GM12878 (cell line): Measurements from ENCODE around the gene FARSB. TPM values are rescaled to one million over a fixed set of nuclear protein-coding genes. Genes with fewer than 3 reads are reported as not detected.

ENCODE experiments used
- ATAC-seq: fragments of 200-7000 bp; cut with Tn5 transposase; 3 replicates; pipeline ENCODE4 v1.9.1; 2020; ENCODE audit warnings: mild to moderate bottlenecking, moderate library complexity
- BruUV-seq: library from RNA; stranded (reverse); fragments of 400-500 nt; replicated peaks from 2 replicates; lab custom pipeline; 2021; lab: Mats Ljungman, UMichigan
- CTCF ChIA-PET: fragments of 300-600 bp; sonication (Branson Sonifier 250); formaldehyde crosslinking; extraction: SDS; loops from one replicate; lab custom pipeline; 2021; ENCODE audit warnings: inconsistent platforms; lab: Yijun Ruan, JAX
- POLR2A ChIA-PET: fragments of 350-600 bp; formaldehyde crosslinking; extraction: SDS; loops from one replicate; lab custom pipeline; 2021; ENCODE audit warnings: inconsistent platforms; lab: Charles Lee
- RAD21 ChIA-PET: fragments of 300-600 bp; sonication (Branson Sonifier 250); formaldehyde crosslinking; loops from one replicate; lab custom pipeline; 2023; ENCODE audit warnings: antibody characterized with exemption; ENCODE audit not compliant: unreplicated experiment; lab: Charles Lee
- SMC1A ChIA-PET: fragments of 300-600 bp; sonication (Branson Sonifier 250); formaldehyde crosslinking; loops from one replicate; lab custom pipeline; 2023; ENCODE audit not compliant: unreplicated experiment, uncharacterized antibody; lab: Charles Lee
- DNase-seq: peaks from one replicate; pipeline ENCODE4 v3.0.0-alpha.2; 2011; ENCODE audit warnings: low read depth, low spot score
- FAIRE-seq: peaks from 3 replicates; lab custom pipeline; 2011; peaks lifted over from hg19 to GRCh38; lab: Jason Lieb, UNC
- H2AFZ ChIP-seq: 2 replicates; pipeline ENCODE4 v1.6.0; 2011; ENCODE audit warnings: low read depth, low read length, control low read depth; ENCODE audit not compliant: control insufficient read depth
- H3K27ac ChIP-seq: 2 replicates; pipeline ENCODE4 v1.5.1; 2011; ENCODE audit warnings: control low read depth; ENCODE audit not compliant: control insufficient read depth, insufficient read depth
- H3K27me3 ChIP-seq, 2 experiments: replicated peaks in 1 of 2; 2 replicates each; pipeline versions ENCODE4 v1.6.0 to v1.6.1; 2011; ENCODE audit warnings: low read length in 1 of 2; ENCODE audit not compliant: control insufficient read depth in 2 of 2, insufficient read depth in 2 of 2
- H3K36me3 ChIP-seq, 2 experiments: 2 replicates each; pipeline ENCODE4 v1.5.1; 2011; ENCODE audit warnings: low read length in 1 of 2; ENCODE audit not compliant: control insufficient read depth in 2 of 2, insufficient read depth in 2 of 2
- H3K4me1 ChIP-seq: 2 replicates; pipeline ENCODE4 v1.6.1; 2011; ENCODE audit warnings: mild to moderate bottlenecking, low read length, moderate library complexity, mixed read lengths; ENCODE audit not compliant: control insufficient read depth, insufficient read depth
- H3K4me2 ChIP-seq: 2 replicates; pipeline ENCODE4 v1.6.0; 2011; ENCODE audit warnings: control low read depth; ENCODE audit not compliant: control insufficient read depth, insufficient read depth
- H3K4me3 ChIP-seq: fragments of 200-600 bp; sonication (generic); 2 replicates; pipeline ENCODE4 v1.5.1; 2016
- H3K79me2 ChIP-seq: 2 replicates; pipeline ENCODE4 v1.6.0; 2011; ENCODE audit warnings: low read length; ENCODE audit not compliant: control insufficient read depth, insufficient read depth
- H3K9ac ChIP-seq: 2 replicates; pipeline ENCODE4 v1.8.0; 2011; ENCODE audit warnings: low read length, control low read depth, mixed read lengths; ENCODE audit not compliant: control insufficient read depth, insufficient read depth
- H3K9me3 ChIP-seq: replicated peaks from 3 replicates; pipeline ENCODE4 v1.5.1; 2011; ENCODE audit warnings: mild to moderate bottlenecking, low read length; ENCODE audit not compliant: control insufficient read depth, insufficient read depth
- H4K20me1 ChIP-seq: 2 replicates; pipeline ENCODE4 v1.6.0; 2011; ENCODE audit not compliant: control insufficient read depth, insufficient read depth
- CBX3 ChIP-seq: fragments of 200-600 bp; sonication (generic); IDR thresholded peaks from 2 replicates; pipeline ENCODE4 v1.6.1; 2016; ENCODE audit warnings: low read depth, borderline replicate concordance
- CTCF ChIP-seq, 3 experiments: IDR thresholded peaks in 2 of 3; conservative IDR thresholded peaks in 1 of 3; 2 replicates each; pipeline ENCODE4 v1.5.1; 2011; ENCODE audit warnings: low read depth in 3 of 3, low read length in 3 of 3, mild to moderate bottlenecking in 3 of 3, control low read depth in 2 of 3, moderate library complexity in 2 of 3, inconsistent platforms in 1 of 3, mixed read lengths in 1 of 3; ENCODE audit not compliant: control insufficient read depth in 2 of 3, insufficient read depth in 1 of 3; ENCODE audit errors: extremely low read depth in 1 of 3
- JUND ChIP-seq: IDR thresholded peaks from 2 replicates; pipeline ENCODE4 v1.6.1; 2012; ENCODE audit warnings: low read depth, mild to moderate bottlenecking, low read length, improper control_type of control experiment, moderate library complexity
- PAX5 ChIP-seq: IDR thresholded peaks from 2 replicates; pipeline ENCODE4 v1.6.1; 2011; ENCODE audit warnings: low read depth, low read length, borderline replicate concordance
- RAD21 ChIP-seq: IDR thresholded peaks from 2 replicates; pipeline ENCODE4 v1.6.1; 2011; ENCODE audit warnings: mild to moderate bottlenecking, low read depth, low read length, moderate library complexity; ENCODE audit not compliant: insufficient read depth
- RFX5 ChIP-seq: IDR thresholded peaks from 2 replicates; pipeline ENCODE4 v1.6.1; 2011; ENCODE audit warnings: low read depth, low read length, improper control_type of control experiment
- RUNX3 ChIP-seq: IDR thresholded peaks from 2 replicates; pipeline ENCODE4 v1.6.1; 2012; ENCODE audit warnings: low read length, inconsistent platforms
- SMC3 ChIP-seq: IDR thresholded peaks from 2 replicates; pipeline ENCODE4 v1.6.1; 2011; ENCODE audit warnings: low read length, improper control_type of control experiment, borderline replicate concordance
- TCF12 ChIP-seq: IDR thresholded peaks from 2 replicates; pipeline ENCODE4 v1.6.1; 2011; ENCODE audit warnings: low read depth, mild to moderate bottlenecking, low read length
- WRNIP1 ChIP-seq: IDR thresholded peaks from 2 replicates; pipeline ENCODE4 v1.6.1; 2011; ENCODE audit warnings: low read depth, low read length, improper control_type of control experiment, borderline replicate concordance
- ZNF687 ChIP-seq: fragments of 450-650 bp; IDR thresholded peaks from 2 replicates; pipeline ENCODE4 v1.6.1; 2017; ENCODE audit warnings: mild to moderate bottlenecking, moderate library complexity
- in situ Hi-C: fragments of 300-500 bp; cut with MboI; formaldehyde crosslinking; loops from 9 replicates; pipeline ENCODE4 v1.14.3; 2018; ENCODE audit warnings: mixed read lengths
- intact Hi-C: fragments of 100-400 bp; cut with micrococcal nuclease; formaldehyde crosslinking; loops from one replicate; pipeline ENCODE4 v1.14.2; 2022; ENCODE audit not compliant: unreplicated experiment
- polyA plus RNA-seq, 11 experiments: library from polyadenylated mRNA; depleted of rRNA in 4 of 11; unstranded in 6 of 11; stranded (reverse) in 5 of 11; fragments of >200 nt; fragmentation: Nextera tagmentation in 4 of 11; fragmentation: Illumina TruSeq in 1 of 11; extraction: Ambion mirVana in 4 of 11; extraction: Trizol in 1 of 11; gene quantifications; 1 replicate in 1 of 11; 2 replicates in 10 of 11; pipeline versions ENCODE4 v1.2.1 to v1.2.3, GENCODE V29; 2011 to 2016; ENCODE audit warnings: inconsistent platforms in 2 of 11, missing spikeins in 2 of 11, low read depth in 1 of 11
- total RNA-seq, 4 experiments: library from RNA; depleted of rRNA in 3 of 4; stranded (reverse); fragments of >200 nt in 3 of 4; fragmentation: Illumina TruSeq in 1 of 4; extraction: Trizol in 1 of 4; gene quantifications; 2 replicates each; pipeline versions ENCODE4 v1.2.1 to v1.2.3, GENCODE V29; 2013 to 2021

The FARSB gene
- total and polyA plus RNA-seq, 10 of the 15 experiments (the other 5 are each of a cell fraction or from before 2014, with no cell fraction given), result 32.4 to 127 (median 73.8) TPM

GRCh38 chr2:222582928-222583327, 73.0 kb downstream of the FARSB start:
- peak; percentile 61 for ATAC-seq
- RAD21 ChIA-PET, result interaction anchor here (0.7 to 1.7 kb wide), 2 partner anchors 21 to 265 kb away, joined by 3 to 6 read pairs; no protein-coding TSS in a partner anchor
- CTCF ChIA-PET, result interaction anchor here (0.6 to 1.8 kb wide), 6 partner anchors 11 to 265 kb away, joined by 3 to 8 read pairs (median 4); no protein-coding TSS in a partner anchor
- Histone ChIP-seq H3K4me2 (no peak overlapping the region), H3K4me3 (no peak overlapping the region), H4K20me1 (no peaks in the 10 kb centered on the region), H3K4me1 (no peaks in the 10 kb centered on the region), H3K9ac (no peak overlapping the region), H3K27ac (no peak overlapping the region), H3K9me3 (no peaks in the 10 kb centered on the region), H3K79me2 (no peaks in the 10 kb centered on the region), H2AFZ (no peak overlapping the region), H3K27me3 (no peaks in the 10 kb centered on the region), H3K36me3 (peaks cover 3 to 10% of the 10 kb centered on the region in 2 experiments)
- TF ChIP-seq RUNX3 (no peak), TCF12 (no peak), ZNF687 (no peak), JUND (no peak), RAD21 (peak; percentile 20; the same call in 1 of the 2 replicates), WRNIP1 (no peak), RFX5 (no peak), CTCF (IDR thresholded peaks at IDR 0.05 in 2 of 3, conservative IDR thresholded peaks at IDR 0.05 in 1 of 3; ENCODE audit: control insufficient read depth in 2 of 3, extremely low read depth in 1 of 3, insufficient read depth in 1 of 3, low read depth in 3 of 3, low read length in 3 of 3) (peak in 1 of 3 experiments; percentile 24; a peak in 1 of 6 replicates), PAX5 (no peak), SMC3 (peak; percentile 22; the same call in 1 of the 2 replicates), CBX3 (no peak)
- no peak for FAIRE-seq
- SMC1A ChIA-PET, result interaction anchor here (1.1 to 2.2 kb wide), 3 partner anchors 16 to 265 kb away, joined by 3 to 12 read pairs (median 4); no protein-coding TSS in a partner anchor
- POLR2A ChIA-PET, result no interaction called here
- in situ Hi-C loops (no loop called here), intact Hi-C loops (no loop called here)
- no TSS peak for BruUV-seq
- DNase-seq, result no peak
